Ishikawa (cell line): ENCODE data around the gene ATG16L1.

ENCODE experiments used
- CEBPB ChIP-seq: IDR thresholded peaks from 2 replicates; pipeline ENCODE4 v1.6.1; 2012
- CREB1 ChIP-seq: IDR thresholded peaks from 2 replicates; pipeline ENCODE4 v1.6.1; 2012; ENCODE audit warnings: low read depth
- EGR1 ChIP-seq: IDR thresholded peaks from 2 replicates; pipeline ENCODE4 v1.6.1; 2012
- EP300 ChIP-seq: IDR thresholded peaks from 2 replicates; pipeline ENCODE4 v1.6.1; 2012; ENCODE audit warnings: borderline replicate concordance
- FOXM1 ChIP-seq: IDR thresholded peaks from 2 replicates; pipeline ENCODE4 v1.6.1; 2012; ENCODE audit warnings: low read depth, borderline replicate concordance
- NFIC ChIP-seq: IDR thresholded peaks from 2 replicates; pipeline ENCODE4 v1.6.1; 2012
- RAD21 ChIP-seq: IDR thresholded peaks from 2 replicates; pipeline ENCODE4 v1.6.1; 2012; ENCODE audit warnings: low read depth
- TAF1 ChIP-seq: IDR thresholded peaks from 2 replicates; pipeline ENCODE4 v1.6.1; 2012; ENCODE audit warnings: low read depth, mild to moderate bottlenecking
- TCF12 ChIP-seq: IDR thresholded peaks from 2 replicates; pipeline ENCODE4 v1.6.1; 2012; ENCODE audit warnings: low read depth
- TEAD4 ChIP-seq: IDR thresholded peaks from 2 replicates; pipeline ENCODE4 v1.6.1; 2012
- YY1 ChIP-seq: IDR thresholded peaks from 2 replicates; pipeline ENCODE4 v1.6.1; 2012; ENCODE audit warnings: low read depth
- ZBTB7A ChIP-seq: IDR thresholded peaks from 2 replicates; pipeline ENCODE4 v1.6.1; 2012; ENCODE audit warnings: low read depth
- TF ChIP-seq, protein P1 (sequence below): IDR thresholded peaks from 2 replicates; pipeline ENCODE4 v1.6.1; 2012; ENCODE audit warnings: low read depth, mild to moderate bottlenecking
- TF ChIP-seq, protein P2 (sequence below): IDR thresholded peaks from 2 replicates; pipeline ENCODE4 v1.6.1; 2012
- TF ChIP-seq, protein P3 (sequence below): IDR thresholded peaks from 2 replicates; pipeline ENCODE4 v1.6.1; 2012

The ATG16L1 gene

DNA sequence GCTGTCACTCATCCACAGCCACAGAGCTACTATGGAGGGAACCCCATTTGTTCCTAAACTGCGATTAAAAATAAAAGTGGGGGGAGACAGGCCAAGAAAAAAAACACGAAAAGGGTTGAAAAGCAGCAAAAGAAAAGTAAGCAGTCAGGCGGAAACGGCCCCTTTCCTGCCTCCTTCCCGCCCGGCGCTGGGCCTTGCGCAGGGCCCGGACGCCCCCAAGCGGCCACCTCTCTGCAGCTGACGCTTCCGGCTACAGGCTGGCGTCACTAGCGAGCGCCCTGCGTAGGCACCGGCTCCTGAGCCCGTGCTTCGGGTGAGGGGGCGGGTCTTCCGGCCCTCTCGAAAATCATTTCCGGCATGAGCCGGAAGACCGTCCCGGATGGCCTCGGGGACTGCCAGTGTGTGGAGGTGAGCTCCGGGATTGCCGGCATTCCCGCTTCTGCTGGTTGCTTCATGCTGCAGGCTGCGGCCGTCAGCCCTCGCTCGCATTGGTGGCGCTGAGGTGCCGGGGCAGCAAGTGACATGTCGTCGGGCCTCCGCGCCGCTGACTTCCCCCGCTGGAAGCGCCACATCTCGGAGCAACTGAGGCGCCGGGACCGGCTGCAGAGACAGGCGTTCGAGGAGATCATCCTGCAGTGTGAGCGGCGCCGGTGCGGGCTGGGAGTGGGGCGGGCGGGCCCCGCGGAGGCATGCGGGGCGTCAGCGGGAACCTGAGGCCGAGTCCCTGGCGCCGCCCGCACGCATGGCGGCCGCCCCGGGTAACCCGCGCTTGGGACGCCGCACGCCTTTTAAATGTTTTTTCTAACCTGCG, at the start of gene ATG16L1:
ATG16L1 (plus strand) TSS at position 368 of the 811 bp plus-strand sequence; CDS start at position 523, 155 bp downstream.
- TF ChIP-seq TCF12 = peak; percentile 57; the same call in 1 of the 2 replicates
- TF ChIP-seq FOXM1 = no peak
- TF ChIP-seq CREB1 = peak; percentile 95
- TF ChIP-seq, protein P1, sequence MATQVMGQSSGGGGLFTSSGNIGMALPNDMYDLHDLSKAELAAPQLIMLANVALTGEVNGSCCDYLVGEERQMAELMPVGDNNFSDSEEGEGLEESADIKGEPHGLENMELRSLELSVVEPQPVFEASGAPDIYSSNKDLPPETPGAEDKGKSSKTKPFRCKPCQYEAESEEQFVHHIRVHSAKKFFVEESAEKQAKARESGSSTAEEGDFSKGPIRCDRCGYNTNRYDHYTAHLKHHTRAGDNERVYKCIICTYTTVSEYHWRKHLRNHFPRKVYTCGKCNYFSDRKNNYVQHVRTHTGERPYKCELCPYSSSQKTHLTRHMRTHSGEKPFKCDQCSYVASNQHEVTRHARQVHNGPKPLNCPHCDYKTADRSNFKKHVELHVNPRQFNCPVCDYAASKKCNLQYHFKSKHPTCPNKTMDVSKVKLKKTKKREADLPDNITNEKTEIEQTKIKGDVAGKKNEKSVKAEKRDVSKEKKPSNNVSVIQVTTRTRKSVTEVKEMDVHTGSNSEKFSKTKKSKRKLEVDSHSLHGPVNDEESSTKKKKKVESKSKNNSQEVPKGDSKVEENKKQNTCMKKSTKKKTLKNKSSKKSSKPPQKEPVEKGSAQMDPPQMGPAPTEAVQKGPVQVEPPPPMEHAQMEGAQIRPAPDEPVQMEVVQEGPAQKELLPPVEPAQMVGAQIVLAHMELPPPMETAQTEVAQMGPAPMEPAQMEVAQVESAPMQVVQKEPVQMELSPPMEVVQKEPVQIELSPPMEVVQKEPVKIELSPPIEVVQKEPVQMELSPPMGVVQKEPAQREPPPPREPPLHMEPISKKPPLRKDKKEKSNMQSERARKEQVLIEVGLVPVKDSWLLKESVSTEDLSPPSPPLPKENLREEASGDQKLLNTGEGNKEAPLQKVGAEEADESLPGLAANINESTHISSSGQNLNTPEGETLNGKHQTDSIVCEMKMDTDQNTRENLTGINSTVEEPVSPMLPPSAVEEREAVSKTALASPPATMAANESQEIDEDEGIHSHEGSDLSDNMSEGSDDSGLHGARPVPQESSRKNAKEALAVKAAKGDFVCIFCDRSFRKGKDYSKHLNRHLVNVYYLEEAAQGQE = no peak
- TF ChIP-seq, protein P2, sequence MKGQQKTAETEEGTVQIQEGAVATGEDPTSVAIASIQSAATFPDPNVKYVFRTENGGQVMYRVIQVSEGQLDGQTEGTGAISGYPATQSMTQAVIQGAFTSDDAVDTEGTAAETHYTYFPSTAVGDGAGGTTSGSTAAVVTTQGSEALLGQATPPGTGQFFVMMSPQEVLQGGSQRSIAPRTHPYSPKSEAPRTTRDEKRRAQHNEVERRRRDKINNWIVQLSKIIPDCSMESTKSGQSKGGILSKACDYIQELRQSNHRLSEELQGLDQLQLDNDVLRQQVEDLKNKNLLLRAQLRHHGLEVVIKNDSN = no peak; the same call in 1 of the 2 replicates
- TF ChIP-seq TEAD4 = 0 out of 2 replicates have a peak, but pooled peaks have one; percentile 4
- peak; percentile 66 for TF ChIP-seq EGR1
- TF ChIP-seq, protein P3, sequence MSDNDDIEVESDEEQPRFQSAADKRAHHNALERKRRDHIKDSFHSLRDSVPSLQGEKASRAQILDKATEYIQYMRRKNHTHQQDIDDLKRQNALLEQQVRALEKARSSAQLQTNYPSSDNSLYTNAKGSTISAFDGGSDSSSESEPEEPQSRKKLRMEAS = peak; percentile 32
- peak; percentile 22 for TF ChIP-seq YY1
- peak; percentile 90 for TF ChIP-seq TAF1
- peak; percentile 49; the same call in 1 of the 2 replicates for TF ChIP-seq EP300
- no peak for TF ChIP-seq ZBTB7A
- no peak for TF ChIP-seq NFIC
- no peak for TF ChIP-seq CEBPB
- peak; percentile 96 for TF ChIP-seq RAD21

DNA sequence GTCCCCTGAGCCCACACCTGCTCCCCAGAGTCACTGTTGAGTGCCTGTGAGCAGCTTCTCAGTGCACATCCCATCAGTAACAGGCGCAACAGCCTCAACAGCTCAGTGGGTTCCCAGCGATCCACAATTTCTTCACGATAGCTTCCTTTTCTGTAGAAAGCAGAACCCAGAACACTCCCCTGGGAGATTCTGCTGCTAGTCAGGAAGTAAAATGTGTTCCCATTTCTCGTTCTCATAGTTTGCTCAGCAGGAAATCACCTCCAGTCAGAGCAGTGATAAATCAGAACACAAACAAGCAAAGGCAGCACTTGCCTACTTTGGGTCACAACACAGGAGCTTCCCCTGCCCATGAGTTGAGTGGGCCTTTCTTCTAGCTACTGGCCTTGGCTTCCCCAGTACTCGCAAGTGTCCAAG, 48.9 kb upstream of the ATG16L1 start:
- TF ChIP-seq EP300 = no peak

DNA sequence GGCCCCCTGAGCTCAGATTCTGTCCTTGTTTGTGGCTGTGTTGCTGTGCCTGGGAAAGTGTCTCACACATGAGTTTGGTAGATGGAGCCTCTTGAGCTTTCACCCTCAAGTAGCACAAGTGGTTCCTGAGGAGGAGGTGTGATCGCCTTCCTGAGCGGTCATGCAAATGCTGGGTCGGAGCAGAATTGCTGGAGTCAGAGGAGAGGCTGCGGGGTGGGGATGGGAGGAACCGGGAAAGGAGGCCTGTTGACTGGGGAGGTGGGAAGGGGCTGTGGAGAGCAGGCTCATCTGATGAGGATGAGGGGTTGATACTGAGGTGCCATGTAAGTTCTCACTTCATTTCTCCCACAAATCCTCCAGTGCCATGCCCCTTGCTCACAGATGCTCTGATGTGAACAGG, 48.4 kb upstream of the ATG16L1 start:
- TF ChIP-seq TCF12 (no peak), EP300 (no peak), TAF1 (no peak), RAD21 (no peak), CEBPB (no peak), NFIC (no peak), EGR1 (no peak), FOXM1 (no peak), TEAD4 (no peak), YY1 (no peak), CREB1 (no peak), ZBTB7A (no peak)
- TF ChIP-seq, protein P3 = no peak
- TF ChIP-seq, protein P1 = no peak
- TF ChIP-seq, protein P2 = no peak

DNA sequence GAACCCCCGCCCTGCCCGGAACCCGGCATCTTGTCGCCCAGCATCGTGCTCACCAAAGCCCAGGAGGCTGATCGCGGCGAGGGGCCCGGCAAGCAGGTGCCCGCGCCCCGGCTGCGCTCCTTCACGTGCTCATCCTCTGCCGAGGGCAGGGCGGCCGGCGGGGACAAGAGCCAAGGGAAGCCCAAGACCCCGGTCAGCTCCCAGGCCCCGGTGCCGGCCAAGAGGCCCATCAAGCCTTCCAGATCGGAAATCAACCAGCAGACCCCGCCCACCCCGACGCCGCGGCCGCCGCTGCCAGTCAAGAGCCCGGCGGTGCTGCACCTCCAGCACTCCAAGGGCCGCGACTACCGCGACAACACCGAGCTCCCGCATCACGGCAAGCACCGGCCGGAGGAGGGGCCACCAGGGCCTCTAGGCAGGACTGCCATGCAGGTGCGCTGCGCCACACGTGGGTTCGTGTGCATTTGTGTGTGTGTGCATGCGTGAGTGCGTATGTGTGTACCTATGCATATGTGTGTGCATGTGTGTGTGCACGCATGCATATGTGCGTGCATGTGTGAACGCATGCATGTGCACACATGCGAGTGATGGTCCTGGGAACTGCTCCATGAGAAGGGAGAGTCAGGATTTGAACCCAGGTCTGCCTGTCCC, 47.1 kb upstream of the ATG16L1 start:
- no peak for TF ChIP-seq TCF12
- TF ChIP-seq CEBPB = no peak
- no peak for TF ChIP-seq RAD21
- TF ChIP-seq, protein P2 = no peak
- TF ChIP-seq CREB1 = no peak
- no peak for TF ChIP-seq YY1
- TF ChIP-seq, protein P1 = no peak
- TF ChIP-seq EGR1 = no peak
- TF ChIP-seq NFIC = no peak
